Limb (tissue), 2 donors: Measurements from ENCODE around the gene AGAP2.

Experiments
- DNase-seq, 2 donors: peaks; one replicate each; pipeline ENCODE4 v3.0.0-alpha.2; 2016; ENCODE audit errors: extremely low spot score in 2 of 2

AGAP2 gene

DNA sequence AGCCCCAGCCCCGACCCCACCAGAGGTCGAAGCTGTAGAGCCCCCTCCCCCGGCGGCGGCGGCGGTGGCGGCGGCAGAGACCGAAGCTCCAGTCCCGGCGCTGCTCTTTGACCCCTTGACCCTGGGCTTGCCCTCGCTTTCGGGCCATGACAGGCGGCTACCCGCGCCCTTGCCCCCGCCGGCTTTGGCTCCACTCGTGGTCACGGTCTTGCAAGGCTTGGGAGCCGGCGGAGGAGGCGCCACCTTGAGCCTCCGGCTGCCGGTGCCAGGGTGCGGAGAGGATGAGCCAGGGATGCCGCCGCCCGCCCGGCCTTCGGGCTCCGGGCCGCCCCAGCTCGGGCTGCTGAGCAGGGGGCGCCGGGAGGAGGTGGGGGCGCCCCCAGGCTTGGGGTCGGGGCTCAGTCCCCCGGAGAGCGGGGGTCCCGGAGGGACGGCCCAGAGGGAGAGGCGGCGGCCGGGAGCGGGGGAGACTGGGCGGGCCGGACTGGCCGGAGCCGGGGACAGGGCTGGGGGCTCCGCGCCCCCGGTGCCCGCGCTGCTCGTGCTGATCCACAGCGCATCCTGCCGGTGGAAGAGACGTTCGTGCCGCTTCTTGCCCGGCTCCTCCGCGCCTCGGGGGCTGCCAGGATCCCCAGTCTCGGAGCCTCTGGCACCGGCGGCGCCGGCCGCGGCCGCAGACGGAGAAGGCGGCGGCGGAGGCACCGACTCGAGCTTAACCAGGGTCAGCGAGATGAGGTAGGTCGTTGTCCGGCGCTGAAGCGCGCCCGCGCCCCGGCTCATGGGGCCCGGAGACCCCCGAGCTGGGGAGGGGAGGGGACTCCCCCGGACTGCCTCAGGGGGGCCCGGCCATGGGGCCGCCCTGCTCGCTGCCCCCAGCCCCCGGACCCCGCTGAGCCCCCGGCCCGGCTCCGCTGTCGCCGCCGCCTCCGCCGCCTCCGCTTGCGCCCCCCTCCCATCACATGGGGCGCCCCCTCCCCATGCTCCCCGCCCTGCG lies 778 bp downstream of the AGAP2 start:
- peak in 1 of 2 donors; percentile 68 for DNase-seq

DNA sequence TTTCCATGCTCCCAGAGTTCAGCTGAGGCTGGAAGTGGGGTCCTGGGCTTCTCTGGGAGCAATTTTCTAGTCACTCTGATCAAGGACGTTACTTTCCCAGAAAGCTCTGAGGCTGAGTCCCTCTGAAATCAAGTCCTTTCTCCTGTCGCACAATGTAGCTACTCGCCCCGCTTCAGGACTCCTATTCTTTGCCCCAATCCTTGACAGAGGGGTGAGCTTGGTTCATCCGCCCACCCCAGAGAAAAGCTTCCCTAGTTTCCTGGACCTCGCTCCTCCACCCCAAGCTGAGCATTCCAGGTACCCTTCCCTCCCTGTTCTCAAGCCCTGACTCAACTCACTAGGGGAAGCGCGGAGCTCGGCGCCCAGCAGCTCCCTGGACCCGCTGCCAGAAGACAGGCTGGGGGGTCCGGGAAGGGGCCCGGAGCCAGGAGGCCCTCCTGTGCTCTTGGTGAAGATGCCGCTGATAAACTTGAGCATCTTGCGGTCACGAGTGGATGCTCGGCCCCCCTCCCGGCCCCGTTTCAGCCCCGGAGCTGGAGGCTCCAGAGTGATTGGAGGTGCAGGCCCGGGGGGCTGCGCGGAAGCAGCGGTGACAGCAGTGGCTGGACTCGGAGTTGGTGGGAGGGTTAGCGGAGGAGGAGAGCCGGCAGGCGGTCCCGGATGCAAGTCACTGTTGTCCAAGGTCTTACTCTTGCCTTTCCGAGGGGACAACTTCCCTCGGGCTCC lies 1.6 kb downstream of the AGAP2 start:
- no peak for DNase-seq

DNA sequence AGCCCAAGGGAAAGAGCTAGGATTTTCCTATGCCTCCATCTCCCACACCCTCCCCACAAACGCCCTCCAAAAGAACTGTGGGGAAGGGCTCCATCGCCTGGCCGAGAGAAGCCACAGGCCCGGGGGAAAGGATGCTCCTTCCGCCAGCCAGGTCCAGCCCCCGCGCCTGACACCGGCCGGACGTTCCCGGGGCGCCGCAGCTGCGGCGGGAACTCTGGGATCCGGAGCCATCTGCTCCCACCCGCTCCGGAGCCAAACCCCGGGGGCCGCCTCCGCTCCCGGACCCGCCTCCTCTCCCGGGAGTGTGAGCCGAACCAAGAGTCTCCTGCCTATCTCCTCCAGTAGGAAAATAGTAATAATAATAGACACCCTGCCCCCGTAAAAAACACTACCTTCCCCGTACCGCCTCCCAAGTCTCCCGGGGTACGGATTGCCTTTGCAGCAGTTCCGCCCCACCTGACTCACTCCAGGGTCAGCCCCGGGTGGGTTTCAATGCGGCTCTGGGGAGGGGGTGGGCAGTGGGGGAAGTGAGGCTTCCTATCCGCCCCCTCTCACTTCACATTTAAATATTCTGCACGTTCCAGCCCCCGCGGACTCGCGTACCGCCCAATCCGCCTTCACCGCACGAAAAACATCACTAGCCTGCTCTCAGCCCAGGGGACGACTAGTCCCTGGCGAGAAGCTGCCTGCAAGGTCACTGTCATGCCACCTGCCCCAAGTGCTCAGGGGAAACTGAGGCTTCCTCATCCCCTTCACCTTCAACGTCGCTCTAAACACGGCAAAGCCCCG lies 2.4 kb downstream of the AGAP2 start:
- peak in 1 of 2 donors; percentile 70 for DNase-seq

DNA sequence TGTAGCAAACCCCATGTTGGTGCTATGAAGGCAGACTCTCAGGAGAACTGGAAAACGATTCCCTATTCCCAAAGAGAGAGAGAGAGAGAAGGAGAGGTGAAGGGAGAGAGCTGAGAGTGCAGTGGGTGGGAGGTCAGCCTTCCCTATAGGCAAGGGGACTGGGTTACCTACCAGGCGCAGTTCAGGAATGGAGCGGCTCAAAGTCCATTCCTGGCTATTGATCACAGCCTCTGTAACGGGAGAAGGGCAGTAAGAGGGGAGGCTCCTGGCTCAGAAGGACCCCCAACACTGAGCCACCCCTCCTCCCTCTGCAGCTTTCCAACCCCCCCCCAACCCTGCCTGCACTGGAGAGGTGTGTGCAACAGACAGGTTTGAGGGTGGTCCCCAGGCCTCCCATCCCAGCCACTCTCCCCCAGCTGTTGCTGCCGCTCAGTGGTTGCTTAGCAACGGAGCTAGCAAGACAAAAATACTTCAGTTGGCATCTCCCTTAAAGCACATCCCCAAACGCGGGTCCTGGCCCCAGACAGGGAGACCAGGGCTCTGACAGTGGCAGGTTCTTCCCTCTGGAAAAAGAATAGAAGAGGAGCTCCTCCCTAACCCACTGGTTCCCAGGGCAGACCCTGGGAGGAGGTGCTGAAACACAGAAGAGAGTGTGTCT lies 3.2 kb downstream of the AGAP2 start:
- peak; percentile 68 to 80 for DNase-seq

DNA sequence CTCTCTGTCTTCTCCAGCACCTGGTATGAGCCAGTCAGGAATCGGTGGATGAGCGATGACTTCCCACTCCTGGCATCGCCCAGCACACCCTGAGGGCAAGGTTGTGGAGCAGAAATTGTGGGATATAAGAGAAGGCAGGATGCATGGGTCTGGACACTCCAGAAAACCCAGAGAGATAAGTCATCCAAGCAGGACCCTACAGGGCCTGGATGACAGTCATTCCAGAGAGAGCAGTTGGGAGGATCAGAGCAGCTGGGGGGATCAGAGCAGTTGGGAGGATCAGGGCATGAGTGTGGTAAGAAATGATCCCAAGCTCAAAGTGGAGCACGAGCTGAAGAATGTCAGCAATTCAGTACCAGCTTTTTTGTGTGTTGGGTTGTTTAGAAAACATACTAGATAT lies 4.0 kb downstream of the AGAP2 start:
- no peak for DNase-seq

DNA sequence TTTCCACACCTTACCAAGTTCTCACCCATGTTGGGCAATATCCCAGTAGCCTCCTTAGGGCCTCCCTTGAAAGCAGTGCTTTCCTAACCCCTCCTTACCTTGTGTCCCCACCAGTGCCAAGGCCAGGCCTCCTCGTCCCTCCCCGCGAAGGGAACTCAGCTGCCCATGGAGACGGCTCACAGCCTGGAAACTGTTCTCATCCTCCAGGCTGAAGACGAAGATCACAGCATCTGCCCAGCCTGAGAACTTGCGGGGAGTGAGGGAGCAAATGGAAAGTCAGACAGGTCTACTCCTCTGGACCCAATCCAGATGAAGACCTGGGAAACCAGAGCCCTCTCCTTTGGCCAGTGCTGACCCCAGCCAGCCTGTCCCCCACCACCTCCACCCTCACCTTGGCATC lies 4.6 kb downstream of the AGAP2 start:
- DNase-seq: no peak

DNA sequence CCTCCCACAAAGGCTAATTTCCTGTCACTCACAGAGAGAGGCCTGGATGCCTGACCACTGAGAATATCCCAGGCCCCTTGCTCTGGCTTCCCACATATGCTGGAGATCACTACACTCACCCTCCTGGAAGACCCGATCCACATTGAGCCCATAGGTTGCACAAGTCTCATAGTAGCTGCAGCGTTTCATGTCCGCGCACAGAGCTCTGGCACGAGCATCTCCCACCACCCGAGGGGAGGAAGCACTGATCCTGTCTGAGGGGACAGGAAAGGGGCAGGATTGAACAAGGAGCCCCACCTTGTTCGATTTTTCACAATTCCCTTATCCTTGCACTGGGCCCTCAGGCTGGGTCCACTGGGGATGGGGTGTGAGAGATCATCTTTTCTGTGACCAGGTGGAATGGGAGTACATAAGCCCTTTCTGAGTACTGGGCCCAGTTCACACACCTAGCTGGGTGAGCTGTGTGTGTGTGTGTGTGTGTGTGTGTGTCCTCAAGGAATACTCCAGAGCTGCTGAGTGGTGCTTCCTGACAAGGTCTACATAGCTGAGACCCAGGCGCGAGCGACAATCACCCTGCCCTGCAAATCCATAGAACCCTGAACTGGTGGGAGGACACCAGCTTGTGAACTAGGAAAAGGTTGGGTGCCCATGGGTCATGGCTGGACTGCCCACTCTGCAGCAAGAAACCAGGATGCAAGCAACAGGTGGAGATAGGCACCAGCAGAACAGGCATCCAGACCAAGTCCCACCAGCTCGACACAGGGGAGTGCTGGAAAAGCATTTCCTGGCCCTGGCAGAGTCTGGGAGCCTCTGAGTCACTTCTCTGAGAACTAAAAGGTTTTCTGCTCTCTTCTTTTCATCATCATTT lies 5.6 kb downstream of the AGAP2 start:
- peak in 1 of 2 donors; percentile 20 for DNase-seq

DNA sequence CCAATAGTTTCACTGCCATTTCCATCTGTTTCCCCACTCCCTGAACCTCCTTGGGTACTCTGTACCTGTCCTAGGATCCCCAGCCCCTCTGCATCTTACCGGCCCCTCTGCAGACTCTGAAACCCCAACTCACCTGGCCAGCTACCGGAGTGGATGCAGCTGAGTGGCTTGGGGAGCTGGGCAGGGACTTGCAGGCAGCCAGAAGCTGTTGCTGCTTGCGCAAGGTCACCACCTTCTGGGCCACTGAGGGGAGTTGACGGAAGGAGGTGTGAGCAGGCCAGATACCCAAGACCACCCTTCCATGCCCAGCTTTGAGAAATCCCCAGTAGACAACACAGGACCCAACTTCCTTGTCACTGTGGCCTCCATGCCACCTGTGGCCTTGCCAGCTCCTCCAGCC lies 6.3 kb downstream of the AGAP2 start:
- DNase-seq: peak in 1 of 2 donors; percentile 18

DNA sequence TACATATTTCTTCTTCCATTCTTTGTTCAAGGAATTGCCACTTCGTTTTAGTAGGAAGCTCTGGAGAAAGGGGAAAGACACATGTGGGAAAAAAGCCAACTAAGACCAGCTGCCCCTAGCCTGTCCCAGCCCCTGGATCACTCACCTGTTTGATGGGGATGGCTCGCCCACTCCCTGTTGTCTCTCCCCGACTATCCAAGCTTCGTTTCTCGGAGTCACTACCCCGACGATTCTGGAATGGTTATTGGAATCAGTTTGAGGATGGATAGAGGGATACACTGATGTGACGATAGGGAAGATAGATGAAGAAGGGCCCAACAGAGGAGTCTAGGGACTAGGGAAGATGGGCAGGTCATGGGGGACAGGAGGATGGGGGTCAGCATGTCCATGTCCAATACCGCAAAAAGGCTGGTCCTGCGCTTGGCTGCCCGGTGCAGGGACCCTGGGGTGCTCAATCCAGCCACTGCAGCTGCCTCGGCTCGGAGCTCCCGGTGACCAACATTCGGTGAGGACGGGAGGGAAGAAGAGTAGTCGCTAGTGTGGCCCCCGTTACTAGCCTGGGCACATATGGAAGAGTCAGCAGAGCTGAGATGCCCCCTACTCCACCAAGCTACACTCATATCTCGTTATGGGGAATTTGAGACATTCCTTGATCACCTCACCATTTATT lies 7.0 kb downstream of the AGAP2 start:
- peak in 1 of 2 donors; percentile 18 for DNase-seq

DNA sequence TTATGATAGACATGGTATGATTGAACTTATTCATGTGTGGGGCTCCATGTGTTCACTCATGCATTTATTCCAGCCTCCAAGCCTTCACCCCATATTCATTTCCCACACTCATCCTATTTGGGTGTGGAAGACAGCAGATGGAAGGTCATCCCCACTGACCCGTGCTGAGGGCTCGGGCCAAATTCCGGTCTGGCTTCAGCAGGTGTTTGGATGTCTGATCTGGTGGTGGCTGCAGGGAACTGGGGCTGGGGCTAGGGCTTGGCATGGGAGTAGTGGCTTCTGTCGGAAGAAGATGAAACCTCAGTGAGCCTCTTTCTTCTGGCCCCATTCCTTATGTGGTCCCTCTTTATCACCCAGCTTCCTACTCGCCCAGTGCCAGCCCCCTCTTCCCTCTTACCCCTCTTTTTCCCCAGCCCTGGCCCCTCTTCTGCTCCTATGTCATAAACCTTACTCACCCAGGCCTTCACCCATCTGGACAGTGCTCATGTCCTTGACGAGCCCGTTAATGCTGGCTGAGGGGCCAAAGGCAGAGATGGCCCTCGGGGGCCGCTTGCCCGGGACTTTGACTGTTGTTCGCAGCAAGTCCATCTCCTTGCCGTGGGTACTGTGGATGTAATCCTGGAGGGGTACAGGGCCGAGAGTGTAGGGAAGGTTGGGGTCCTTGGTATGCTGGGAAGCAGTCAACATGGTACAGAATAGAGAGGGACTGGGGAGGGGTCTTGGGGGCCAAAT lies 8.0 kb downstream of the AGAP2 start:
- DNase-seq: peak in 1 of 2 donors; percentile 23

DNA sequence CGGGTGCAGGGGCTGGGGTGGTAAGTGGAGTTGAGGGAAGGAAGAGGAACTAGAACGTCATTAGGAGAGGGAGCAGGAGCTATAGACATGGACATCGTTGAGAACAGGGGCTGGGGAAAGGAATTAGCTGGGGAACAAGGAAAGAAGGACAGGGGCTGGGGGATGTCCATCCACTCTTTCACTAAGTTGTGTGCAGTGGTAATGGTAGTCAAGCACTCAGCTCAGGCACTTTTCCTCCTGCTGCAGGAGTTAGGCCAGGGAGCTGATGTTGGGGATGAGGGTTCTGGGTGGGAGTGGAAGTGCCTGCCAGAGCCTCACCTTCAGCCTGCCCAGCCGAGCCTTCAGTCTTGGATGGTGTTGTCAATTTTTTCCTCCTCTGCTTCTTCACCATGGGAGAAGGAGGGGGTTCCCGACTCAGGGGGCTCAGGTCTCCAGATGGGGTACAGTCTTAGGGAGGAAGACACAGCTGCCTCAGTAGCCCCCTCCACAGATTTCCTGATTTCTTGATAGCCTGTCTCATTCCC lies 9.2 kb downstream of the AGAP2 start:
- no peak for DNase-seq

DNA sequence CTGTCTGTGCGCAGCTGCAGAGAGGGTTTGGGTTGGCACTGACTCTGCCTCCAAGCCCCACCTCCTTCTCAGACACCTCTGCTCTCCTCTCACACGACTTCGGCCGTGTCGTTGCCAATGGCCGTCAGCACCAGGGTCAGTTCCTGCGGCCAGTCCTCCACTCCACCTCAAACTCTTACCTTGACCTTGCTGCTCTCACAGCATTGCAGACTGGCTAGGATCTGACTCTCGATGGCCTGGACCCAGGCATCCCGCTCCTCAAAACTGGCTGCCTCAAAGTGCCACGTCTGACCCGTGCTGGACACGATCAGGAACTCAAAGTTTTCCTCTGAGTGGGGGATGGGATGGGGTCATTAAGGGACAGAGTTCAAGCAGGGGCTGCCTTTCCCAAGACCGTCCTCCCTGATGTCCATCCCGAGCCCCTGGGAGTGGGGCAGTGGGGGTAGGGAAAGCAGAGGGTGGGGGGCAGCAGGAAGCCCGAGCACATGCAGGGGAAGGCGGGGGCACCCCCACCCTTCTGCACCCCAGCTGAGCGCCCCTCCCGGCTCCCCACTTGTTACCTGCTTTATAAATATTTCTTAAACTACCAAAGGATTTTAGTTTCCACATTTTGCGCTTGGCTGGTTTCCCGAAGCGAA lies 10.7 kb downstream of the AGAP2 start:
- DNase-seq: no peak

DNA sequence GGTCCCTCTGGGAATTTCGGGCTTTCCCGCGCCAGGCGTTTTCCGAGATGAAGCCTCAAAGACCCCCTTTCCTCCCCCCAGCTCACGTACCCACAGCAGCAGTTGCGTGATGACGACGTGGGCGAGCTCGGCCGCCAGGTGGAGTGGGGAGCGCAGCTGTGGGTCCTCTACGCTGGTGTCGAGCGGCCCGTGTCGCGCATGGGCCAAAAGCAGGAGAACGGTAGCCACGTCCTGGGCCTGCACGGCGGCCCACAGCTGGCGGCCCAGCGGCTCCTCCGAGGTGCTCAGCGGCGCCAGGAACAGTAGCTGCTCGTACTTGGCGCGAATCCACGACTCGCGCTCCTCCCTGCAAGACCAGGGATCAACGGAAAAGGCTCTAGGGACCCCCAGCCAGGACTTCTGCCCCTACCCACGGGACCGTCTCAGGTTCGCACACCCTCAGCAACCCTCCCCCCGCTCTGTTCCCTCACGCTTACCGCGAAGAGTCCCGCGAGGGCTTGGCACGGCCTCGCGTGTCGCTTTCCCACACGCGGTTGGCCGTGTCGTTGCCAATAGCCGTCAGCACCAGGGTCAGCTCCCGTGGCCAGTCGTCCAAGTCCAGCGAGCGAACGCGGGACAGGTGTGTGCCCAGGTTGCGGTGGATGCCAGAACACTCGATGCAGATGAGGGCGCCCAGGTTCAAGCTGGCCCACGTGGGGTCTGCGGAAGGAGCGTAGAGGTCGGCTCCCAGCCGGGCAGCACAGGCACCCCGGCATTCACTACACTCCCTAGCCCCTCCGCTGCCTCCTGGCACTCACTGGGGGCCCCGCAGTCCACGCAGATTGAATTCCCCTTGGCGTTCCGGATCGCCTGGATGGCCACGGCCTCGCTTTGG lies 11.4 kb downstream of the AGAP2 start:
- DNase-seq: peak; percentile 10 to 64

DNA sequence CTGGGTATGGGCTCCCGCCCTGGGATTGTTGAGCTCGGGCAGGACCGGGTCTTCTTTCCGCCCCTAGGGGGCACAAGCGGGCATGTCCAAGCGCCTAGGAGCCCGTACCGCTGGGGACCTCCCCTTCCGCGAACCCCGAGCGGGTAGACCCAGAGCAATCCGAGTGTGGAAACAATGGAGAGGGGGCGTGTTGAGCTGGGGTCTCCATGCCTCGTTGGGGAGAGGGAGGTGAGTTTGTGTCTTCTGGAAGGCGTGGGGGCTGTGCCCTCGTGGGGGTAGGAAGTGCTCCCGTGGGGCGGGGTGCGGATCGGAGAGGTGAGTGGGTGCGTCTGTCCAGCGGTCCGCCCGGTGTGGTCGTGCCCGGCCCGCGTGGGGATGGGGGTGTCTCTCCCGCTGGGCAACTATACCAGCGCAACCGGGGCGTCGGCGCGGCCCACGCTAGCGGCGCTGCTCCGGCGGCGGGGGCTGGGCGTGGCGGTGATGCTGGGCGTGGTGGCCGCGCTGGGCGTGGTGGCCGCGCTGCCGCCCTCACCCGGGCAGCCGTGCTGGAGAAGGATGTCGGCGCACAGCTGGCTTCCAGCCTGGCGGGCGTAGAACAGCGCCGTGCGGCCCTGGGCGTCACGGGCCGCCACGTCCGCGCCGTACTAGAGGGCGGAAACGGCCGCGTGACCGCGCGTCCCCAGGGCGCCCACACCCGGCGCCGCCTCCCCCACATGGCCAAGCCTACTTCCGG lies 12.2 kb downstream of the AGAP2 start:
- DNase-seq: peak; percentile 62 to 81

DNA sequence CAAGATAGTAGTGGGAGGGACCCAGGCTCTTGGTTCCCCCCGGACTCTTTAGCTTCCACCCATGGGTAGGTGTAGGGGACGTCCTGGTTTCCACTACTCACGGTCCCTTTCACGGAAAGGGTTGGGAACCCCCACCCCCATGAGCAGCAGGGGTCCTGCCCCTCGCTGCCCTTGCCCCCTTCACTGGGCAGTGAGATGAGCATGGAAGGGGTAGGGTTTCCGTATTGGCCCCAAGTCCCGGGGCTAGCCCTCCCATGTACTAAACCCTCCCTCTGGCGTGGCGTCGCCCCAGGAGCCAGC lies 12.7 kb downstream of the AGAP2 start:
- DNase-seq: no peak

DNA sequence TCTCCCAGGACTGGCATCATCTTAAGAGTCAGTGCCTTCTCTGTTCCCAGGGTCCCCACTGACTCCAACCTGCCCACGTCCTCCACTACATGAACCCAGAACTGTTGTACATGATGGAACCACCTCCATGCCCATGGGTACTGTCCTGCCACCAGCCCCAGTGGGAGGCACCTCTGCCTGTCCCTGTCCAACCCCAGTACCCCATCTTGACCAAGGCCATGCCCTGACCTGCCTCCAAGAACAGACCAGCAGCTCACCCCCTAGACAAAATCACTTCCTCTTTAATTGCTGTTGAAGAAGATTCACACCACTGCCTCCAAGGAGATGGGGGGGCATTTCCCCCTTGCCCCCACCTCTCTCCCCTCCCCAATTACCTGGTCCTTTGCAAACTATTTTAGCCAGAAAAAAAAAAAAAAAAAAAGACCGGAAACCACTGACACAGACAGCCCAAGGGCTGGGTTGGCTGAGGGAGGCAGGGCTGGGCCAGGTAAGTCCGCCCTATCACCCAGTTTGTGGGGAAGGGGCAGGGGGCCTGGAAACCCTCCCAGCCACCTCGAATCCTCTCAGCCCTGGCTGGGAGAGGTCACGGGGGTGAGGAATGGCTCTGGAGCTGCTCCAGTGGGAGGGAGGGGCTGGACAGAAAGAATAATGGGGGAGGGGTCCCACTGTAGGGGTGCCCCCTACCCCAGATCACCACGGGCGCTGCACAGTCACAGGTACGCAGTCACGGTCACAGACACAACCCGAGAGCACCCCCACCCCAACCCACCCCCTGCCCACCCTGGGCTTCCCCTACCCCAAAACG lies 13.4 kb downstream of the AGAP2 start:
- no peak for DNase-seq
